ENCODE results near the gene ALG14. TPM values are rescaled to one million over a fixed set of nuclear protein-coding genes. Genes with fewer than 3 reads are reported as not detected.

Gene ALG14
- total RNA-seq, 4 donors from 2014 or later, result 1.5 to 4.6 (median 3.2) TPM

- Histone ChIP-seq H3K27me3 (no peaks in the 10 kb centered on the region), H3K4me1 (peaks cover 0 to 11% of the 10 kb centered on the region in 2 donors), H3K4me3 (replicated peaks in 1 of 3) (no peak overlapping the region), H3K27ac (peak overlapping the region in 2 of 3 donors; percentile 43 to 64), H3K36me3 (no peaks in the 10 kb centered on the region), H3K9me3 (no peaks in the 10 kb centered on the region)
- TF ChIP-seq POLR2A (IDR thresholded peaks at IDR 0.05) (no peak), CTCF (IDR thresholded peaks at IDR 0.05) (peak; percentile 94 to 100 (median 98))
- 29 to 30% methylated on average over 11 of the region's 11 CpGs for WGBS, 2 donors
- intact Hi-C loops (cut with DNase I), result loop anchor here (2.0 to 5.0 kb wide), 2 partner anchors 116 to 193 kb away; partner anchors contain the start of gene CNN3
- DNase-seq, result peak; percentile 82 to 85
Measured at GRCh38 chr1:95043141-95043980, 29.4 kb downstream of the ALG14 start.

GRCh38 chr1:95042286-95042685 lies 30.5 kb downstream of the ALG14 start:
- H3K4me3 ChIP-seq (replicated peaks in 1 of 3), result no peak overlapping the region
- H3K27ac ChIP-seq, result peak overlapping the region in 2 of 3 donors; percentile 43 to 64
- peaks cover 0 to 11% of the 10 kb centered on the region in 2 donors for H3K4me1 ChIP-seq
- no peak for DNase-seq
- no peaks in the 10 kb centered on the region for H3K27me3 ChIP-seq
- intact Hi-C loops (cut with DNase I), result loop anchor here (2.0 to 5.0 kb wide), 2 partner anchors 115 to 191 kb away; partner anchors contain the start of gene CNN3
- no peaks in the 10 kb centered on the region for H3K36me3 ChIP-seq
- 70 to 77% methylated on average over 3 of the region's 3 CpGs for WGBS, 2 donors
- TF ChIP-seq CTCF (IDR thresholded peaks at IDR 0.05), result no peak
- no peak for TF ChIP-seq POLR2A (IDR thresholded peaks at IDR 0.05)
- H3K9me3 ChIP-seq, result no peaks in the 10 kb centered on the region

GRCh38 chr1:95041491-95042165 lies 31.1 kb downstream of the ALG14 start:
- H3K27me3 ChIP-seq, result no peaks in the 10 kb centered on the region
- no peak for TF ChIP-seq POLR2A (IDR thresholded peaks at IDR 0.05)
- peak; percentile 73 to 95 (median 85) for TF ChIP-seq CTCF (IDR thresholded peaks at IDR 0.05)
- intact Hi-C loops (cut with DNase I), result loop anchor here (2.0 to 5.0 kb wide), 2 partner anchors 114 to 191 kb away; partner anchors contain the start of gene CNN3
- H3K36me3 ChIP-seq, result no peaks in the 10 kb centered on the region
- peak overlapping the region in 1 of 3 donors; percentile 64 for H3K27ac ChIP-seq
- WGBS, 2 donors, result 13 to 19% methylated on average over 2 of the region's 2 CpGs
- H3K9me3 ChIP-seq, result no peaks in the 10 kb centered on the region
- peak; percentile 61 to 66 for DNase-seq
- H3K4me3 ChIP-seq (replicated peaks in 1 of 3), result no peak overlapping the region
- H3K4me1 ChIP-seq, result peaks cover 0 to 11% of the 10 kb centered on the region in 2 donors

- Histone ChIP-seq H3K27ac (no peak overlapping the region), H3K4me3 (replicated peaks in 1 of 3) (no peak overlapping the region), H3K36me3 (no peaks in the 10 kb centered on the region), H3K4me1 (peaks cover 0 to 11% of the 10 kb centered on the region in 2 donors), H3K27me3 (no peaks in the 10 kb centered on the region), H3K9me3 (no peaks in the 10 kb centered on the region)
- intact Hi-C loops (cut with DNase I), result loop anchor here (5.0 kb wide), 1 partner anchor 113 kb away; the partner anchor contains the start of gene CNN3
- WGBS, 2 donors, result 83 to 88% methylated on average over 2 of the region's 2 CpGs
- TF ChIP-seq POLR2A (IDR thresholded peaks at IDR 0.05) (no peak), CTCF (IDR thresholded peaks at IDR 0.05) (no peak)
- DNase-seq, result no peak
Measured at GRCh38 chr1:95040032-95040525, 32.7 kb downstream of the ALG14 start.

Measured in thyroid gland (tissue), 4 donors.